ENCODE results near the gene SLX4.

DNA sequence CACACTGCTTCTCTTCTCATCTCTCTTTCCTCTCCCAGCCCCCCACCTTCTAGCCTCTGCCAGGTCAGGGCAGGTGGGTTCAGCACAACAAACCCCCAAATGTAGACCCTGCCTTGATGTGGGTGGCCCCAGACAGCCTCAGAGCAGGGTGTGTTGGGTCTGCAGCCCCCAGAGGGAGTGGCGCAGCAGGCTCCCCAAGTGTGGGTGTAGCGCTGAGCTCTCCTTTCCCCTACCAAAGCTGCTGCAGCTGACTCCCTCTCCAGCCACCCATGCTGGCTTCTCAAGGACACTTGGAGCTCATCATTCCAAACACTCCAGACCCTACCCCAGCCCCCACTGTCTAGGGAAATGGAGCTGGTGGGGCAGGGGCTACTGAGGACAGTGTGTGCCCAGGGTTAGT, 61.5 kb downstream of the SLX4 start:
- TF ChIP-seq POLR2AphosphoS5 (IDR thresholded peaks at IDR 0.05; ENCODE audit: low read depth, low read length) = no peak
- no peak for TF ChIP-seq POLR2A (IDR thresholded peaks at IDR 0.05; ENCODE audit: low read depth, low read length)
- no peak for TF ChIP-seq TAF1 (IDR thresholded peaks at IDR 0.05; ENCODE audit: borderline replicate concordance, low read depth, low read length)

Measured in GM12892 (cell line).